Spleen (tissue), 7 donors: ENCODE measurements around the gene GSDMA.

Experiments
- POLR2A ChIP-seq, 3 donors: fragments of 450-650 bp; IDR thresholded peaks; one replicate each; pipeline ENCODE4 v1.5.1; 2017; ENCODE audit warnings: antibody characterized with exemption in 3 of 3, mild to moderate bottlenecking in 1 of 3
- POLR2AphosphoS5 ChIP-seq, 3 donors: sonication (generic); formaldehyde crosslinking; IDR thresholded peaks; one replicate each; pipeline ENCODE4 v1.5.1; 2017; ENCODE audit warnings: antibody characterized with exemption in 3 of 3
- TF ChIP-seq, protein P1 (sequence below), 11 experiments: fragments of 200-600 bp in 7 of 11; fragments of 450-650 bp in 4 of 11; sonication (generic) in 4 of 11; IDR thresholded peaks in 8 of 11; conservative IDR thresholded peaks in 3 of 11; 1 replicate in 7 of 11; 2 replicates in 4 of 11; pipeline versions ENCODE4 v1.4.0 to v1.8.0; 2016 to 2021; ENCODE audit warnings: antibody characterized with exemption in 11 of 11, inconsistent platforms in 4 of 11, mild to moderate bottlenecking in 1 of 11
- donor health status: DM: no; HTN: no; CAD: no; lungs with moderate emphysema.
- donor health status: DM: no; HTN: no; CAD: no.
- donor health status: DM: no; HTN: no; CAD: no.

DNA sequence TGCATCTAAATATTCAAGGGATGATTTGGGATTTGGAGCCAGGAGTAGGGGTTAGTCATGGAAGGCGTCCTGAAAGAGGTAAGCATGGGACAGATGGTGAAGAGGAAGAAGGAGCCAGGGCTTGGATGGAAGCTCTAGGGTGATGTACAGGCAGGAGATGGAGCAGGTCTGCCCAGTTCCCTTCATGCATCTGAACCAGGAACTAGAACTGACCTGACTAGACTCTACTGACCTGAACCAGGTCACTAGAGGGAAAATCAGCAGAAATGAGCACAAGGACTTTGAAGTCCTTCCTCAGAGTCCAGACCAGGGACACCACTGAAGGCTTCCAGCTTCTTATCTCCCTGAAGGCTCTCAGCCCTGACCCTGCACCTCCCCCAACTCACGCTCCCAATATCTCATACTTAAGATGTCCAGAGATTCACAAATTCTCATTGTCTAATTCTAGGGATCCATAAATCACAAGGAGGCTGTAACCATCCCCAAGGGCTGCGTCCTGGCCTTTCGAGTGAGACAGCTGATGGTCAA, 8.3 kb downstream of the GSDMA start:
- TF ChIP-seq, protein P1, sequence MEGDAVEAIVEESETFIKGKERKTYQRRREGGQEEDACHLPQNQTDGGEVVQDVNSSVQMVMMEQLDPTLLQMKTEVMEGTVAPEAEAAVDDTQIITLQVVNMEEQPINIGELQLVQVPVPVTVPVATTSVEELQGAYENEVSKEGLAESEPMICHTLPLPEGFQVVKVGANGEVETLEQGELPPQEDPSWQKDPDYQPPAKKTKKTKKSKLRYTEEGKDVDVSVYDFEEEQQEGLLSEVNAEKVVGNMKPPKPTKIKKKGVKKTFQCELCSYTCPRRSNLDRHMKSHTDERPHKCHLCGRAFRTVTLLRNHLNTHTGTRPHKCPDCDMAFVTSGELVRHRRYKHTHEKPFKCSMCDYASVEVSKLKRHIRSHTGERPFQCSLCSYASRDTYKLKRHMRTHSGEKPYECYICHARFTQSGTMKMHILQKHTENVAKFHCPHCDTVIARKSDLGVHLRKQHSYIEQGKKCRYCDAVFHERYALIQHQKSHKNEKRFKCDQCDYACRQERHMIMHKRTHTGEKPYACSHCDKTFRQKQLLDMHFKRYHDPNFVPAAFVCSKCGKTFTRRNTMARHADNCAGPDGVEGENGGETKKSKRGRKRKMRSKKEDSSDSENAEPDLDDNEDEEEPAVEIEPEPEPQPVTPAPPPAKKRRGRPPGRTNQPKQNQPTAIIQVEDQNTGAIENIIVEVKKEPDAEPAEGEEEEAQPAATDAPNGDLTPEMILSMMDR (IDR thresholded peaks at IDR 0.05 in 8 of 11, conservative IDR thresholded peaks at IDR 0.05 in 3 of 11): no peak
- TF ChIP-seq POLR2A (IDR thresholded peaks at IDR 0.05) (no peak), POLR2AphosphoS5 (IDR thresholded peaks at IDR 0.05) (no peak)
